ENCODE data around the gene IGFN1. TPM values are rescaled to one million over a fixed set of nuclear protein-coding genes. Genes with fewer than 3 reads are reported as not detected.

IGFN1 gene
- total RNA-seq, 1 donor from 2014 or later = 1.7 TPM

DNA sequence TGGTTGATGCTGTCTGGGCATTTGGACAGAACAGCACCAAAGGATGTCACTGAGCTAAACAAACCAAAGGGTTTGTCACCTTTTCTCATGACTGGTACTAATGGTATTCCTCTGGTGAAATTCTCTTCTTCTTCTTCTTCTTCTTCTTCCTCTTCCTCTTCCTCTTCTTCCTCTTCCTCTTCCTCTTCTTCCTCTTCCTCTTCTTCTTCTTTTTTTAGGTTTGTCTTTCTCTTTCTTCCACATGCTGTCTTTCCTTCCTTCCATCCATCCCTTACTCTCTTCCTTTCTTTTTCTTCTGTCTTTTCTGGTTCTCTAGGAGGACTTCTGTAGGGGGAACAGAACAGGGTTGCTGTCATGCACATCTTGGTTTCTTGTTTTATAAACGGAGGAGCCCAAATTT lies 9.3 kb upstream of the IGFN1 start:
- ATAC-seq = no peak
- intact Hi-C loops (cut with DNase I) = no loop called here
- DNase-seq (ENCODE audit: low spot score) = no peak

DNA sequence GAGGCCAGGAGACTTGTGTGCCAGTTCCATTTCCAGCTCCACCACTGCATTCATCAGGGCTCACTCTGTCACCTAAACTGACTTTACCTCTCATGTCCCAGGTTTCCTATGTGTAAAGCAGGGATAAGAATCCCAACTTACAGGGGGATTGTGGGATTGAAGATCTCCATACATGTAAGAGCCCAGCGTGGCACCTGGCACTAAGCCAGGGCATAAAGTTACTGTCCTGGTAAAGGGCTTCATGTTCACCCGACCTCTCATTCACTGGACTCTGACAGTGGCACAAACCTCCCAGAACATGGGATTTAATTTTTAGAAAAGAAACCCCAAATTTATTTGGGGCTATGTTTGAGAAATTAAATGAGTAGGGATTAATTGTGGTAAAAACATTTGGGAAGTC lies 8.9 kb upstream of the IGFN1 start:
- intact Hi-C loops (cut with DNase I) = no loop called here
- ATAC-seq = no peak
- DNase-seq (ENCODE audit: low spot score) = no peak

DNA sequence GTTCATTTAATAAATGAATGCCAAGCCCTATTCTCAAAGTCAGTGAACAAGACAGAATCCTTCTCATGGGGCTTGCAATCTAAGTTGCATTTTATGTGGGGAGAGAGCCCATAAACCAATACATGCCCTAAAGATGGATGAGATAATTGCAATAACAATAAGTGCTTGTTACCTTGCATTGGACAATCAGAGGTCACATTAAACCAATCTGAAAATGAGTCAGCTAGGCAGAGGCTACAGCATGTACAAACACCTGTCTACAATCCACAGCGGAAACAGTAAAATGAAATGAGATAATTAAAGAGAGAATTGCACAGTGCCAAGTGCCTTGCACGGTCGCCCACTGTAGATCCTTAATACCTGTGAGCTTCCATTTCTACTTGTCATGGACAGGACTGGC lies 7.4 kb upstream of the IGFN1 start:
- intact Hi-C loops (cut with DNase I) = no loop called here
- no peak for ATAC-seq
- no peak for DNase-seq (ENCODE audit: low spot score)

DNA sequence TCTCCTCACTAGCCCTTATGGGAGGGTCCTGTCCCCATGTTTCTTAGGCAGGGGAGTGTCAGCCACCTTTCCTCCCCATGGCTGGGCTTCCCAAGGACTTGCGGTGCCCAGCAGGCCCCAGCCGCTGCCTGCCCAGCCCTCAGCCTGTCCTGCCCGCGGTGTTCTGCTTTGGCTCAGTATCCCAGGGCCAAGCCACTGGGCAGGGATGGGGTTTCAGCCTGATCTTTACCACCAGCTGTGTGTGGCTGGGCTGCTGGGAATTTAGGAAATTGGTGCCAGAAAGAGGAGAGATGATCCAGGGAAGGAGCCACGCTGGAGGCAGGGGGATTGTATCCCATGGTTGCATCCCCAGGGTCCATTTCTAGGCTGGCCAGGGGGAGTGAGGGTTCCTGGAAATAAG lies 6.9 kb upstream of the IGFN1 start:
- no peak for DNase-seq (ENCODE audit: low spot score)
- intact Hi-C loops (cut with DNase I) = no loop called here
- ATAC-seq = no peak

DNA sequence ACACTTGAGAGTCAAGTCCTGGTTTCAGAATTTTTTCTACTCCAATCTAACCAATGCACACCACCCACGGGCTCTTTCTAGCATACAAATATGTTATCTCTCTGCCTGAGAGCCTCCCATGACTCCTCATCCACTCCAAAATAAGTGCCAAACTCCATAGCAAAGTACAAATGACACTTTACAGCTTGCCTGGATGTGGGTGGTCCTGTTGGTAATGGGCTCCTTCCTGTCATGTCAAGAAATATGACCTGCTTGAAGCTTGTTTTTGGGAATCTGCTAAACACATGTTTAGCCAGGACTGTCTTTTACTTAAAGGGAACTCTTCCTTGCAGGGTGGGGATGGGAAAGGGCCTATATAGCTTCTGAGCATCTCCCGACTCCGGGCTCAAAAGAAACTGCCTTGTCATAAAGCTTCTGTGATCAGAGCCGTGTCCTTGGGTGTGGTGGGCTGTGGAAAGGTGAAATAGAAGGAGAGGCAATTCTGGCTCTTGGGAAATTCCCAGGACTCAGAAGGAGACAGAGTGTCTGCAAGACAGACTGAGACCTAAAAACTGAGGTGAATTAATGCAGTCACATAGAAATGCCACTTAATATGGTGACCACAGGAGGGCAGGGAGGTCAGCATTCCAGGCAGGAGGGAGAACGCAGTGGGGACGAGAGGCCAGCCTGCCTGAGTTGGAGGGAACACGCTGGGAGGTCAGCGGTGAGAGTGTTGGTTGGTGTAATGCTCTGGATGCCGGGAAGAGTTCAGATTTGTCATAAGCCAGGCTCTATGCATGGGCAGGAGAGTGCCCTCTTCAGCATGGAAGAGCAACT lies 6.1 kb upstream of the IGFN1 start:
- no peak for DNase-seq (ENCODE audit: low spot score)
- intact Hi-C loops (cut with DNase I) = no loop called here
- peak; percentile 79 for ATAC-seq

DNA sequence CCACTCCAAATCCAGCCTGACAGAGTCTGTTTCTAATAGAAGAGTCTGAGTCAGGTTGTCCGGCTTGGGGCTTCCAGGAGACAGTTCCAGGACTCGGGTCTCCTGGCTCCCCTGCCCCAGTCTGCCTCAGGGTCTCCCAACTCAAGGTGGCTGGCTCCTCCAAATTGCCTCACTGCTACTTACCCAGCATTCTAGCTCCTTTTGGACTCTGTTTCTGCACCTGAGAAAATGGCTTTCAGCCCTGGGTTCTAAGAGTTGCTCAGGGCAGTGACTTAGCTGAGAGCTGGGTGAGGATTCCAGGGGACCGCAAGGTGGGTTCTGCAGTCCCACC lies 5.5 kb upstream of the IGFN1 start:
- DNase-seq (ENCODE audit: low spot score) (no peak), ATAC-seq (no peak)

DNA sequence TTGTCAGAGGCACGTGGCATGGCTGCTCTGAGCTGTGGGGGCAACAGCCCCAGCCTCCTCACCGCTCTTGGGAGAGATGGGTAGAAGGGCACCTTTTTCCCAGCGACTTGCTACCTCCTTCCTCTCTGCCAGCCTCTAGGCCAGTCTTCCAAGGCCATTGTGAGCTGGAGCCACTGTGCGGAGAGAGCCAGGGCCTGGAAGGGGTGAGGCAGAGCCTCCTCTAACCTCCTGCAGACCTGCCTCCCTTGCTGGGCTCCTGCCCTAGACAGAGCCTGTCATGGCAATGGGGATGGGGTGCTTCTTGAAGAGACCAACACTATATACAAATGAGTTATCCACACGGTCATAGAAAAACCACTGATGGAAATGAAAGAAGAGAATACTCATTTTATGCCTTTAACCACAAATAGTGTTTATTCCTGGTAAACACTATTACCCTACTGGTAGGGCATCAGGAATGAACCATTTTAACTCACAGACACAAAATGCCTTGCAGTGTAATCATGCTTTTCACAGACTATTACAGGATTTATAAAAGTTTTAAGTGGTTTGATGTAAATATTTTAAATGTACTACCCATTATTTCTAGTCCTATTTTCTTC lies 5.0 kb upstream of the IGFN1 start:
- no peak for ATAC-seq
- intact Hi-C loops (cut with DNase I) = no loop called here
- DNase-seq (ENCODE audit: low spot score) = peak; percentile 30

More for the DNA sequence above, 5.5 kb upstream of the IGFN1 start:
- intact Hi-C loops (cut with DNase I) = no loop called here

DNA sequence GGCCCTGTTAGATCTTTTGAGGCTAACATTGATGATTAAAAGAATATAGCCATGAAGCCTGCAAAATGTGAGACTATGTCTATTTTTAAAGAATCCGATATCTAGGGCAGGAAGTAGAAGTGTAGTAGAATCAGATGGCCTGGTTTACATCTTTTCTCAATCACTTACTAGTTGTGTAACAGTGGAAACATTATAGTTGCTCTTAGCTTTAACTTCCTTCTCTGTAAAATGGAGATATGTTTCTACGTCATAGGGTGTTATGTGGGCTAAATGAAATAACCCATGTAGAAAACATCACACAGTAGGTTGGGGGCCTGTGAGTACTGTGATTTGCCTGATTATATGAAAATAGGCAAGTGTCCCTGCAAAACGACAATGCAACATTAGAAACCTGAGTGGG lies 4.4 kb upstream of the IGFN1 start:
- ATAC-seq = no peak
- intact Hi-C loops (cut with DNase I) = no loop called here
- no peak for DNase-seq (ENCODE audit: low spot score)

DNA sequence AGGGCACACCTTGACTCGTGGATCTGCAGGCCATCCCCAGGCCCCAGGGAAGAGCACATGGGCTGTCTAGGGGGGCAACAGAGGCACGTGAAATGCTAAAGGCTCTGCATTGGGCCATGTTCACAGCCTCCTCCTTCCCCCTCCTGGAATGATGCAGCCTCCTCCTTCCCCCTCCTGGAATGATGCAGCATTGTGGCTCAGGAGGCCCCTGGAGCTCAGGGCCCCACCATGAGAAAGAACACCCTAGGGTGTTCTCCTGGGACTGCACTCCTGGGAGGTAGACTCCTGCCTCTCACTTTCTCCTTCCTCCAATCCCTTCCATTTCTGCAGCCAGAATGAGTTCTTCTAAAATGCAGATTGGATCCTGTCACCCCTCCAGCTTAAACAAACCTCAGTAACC lies 1.5 kb upstream of the IGFN1 start:
- ATAC-seq (no peak), DNase-seq (ENCODE audit: low spot score) (no peak)

DNA sequence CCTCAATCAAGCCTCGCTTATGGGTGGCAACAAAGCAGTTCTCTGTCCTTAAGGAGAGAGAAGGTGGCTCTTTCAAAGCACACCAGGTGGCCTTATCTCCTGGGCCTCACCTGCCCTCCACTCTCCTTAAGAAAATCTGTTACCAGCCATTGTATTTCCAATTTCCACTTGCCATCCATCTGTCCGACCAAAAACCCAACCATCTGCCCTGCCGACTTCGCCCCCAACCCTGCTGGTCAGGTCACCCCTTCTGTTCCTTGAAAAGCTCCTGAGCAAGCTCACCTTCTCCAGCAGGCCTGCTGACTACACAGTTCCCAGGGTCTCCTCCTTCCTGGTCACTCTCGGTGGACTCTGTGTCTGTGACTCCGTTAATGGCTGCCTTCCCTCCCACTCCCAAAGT lies 619 bp upstream of the IGFN1 start:
- intact Hi-C loops (cut with DNase I) = no loop called here
- no peak for DNase-seq (ENCODE audit: low spot score)
- no peak for ATAC-seq

More for the DNA sequence above, 1.5 kb upstream of the IGFN1 start:
- intact Hi-C loops (cut with DNase I) = no loop called here

DNA sequence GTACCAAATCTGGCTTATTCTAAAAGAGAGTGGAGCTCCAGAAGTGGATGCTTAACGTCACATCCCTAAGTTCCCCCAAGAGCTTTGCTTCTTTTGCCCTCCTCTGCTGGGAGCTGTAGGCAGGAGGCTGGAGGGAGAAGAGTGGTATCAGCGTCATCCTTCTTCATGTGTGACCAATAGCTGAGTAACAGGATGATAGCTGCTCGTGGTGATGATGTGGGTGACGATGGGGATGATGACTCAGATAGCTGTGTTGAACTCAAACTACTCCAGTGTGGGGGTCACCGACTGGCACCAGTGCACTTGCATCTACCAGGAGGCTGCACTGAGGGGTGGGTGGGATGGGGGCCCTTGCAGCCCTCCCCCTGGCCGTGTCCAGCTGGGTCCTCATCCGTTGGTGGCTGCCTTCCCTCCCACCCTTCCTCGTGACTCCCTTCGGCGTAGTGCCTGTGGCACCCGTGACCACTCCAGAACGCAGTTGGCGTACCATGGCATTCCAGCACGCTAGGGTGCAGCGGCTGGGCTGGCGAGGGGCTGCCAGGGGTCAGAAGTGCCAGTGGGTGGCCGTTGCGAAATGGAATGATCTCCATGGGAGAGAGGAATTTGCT lies 1.1 kb downstream of the IGFN1 start:
- intact Hi-C loops (cut with DNase I) = no loop called here
- no peak for ATAC-seq
- DNase-seq (ENCODE audit: low spot score) = no peak

DNA sequence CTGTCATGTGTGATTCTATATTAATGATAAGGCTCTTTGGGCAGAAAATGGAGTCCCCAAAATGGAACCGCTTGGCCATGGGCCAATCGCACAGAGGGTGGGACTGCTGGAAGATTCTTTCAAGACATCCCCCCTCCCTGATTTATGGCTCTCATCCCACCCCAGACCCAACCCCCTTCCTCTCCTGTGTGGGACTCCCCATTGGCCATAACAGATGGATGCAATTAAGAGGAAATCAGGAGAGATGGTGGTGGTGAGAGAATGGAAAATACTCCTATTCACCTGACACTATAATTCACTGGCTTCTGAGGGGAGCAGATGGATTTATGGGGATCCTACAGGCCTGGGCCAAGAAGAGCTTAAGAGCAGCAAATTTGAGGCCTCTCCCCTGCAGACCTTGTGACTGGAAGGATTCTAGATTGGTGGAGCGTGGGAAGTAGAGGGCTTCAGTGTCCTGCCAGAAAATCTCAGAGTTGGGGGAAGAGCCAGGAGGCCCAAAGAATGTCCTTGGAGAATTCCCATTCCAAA lies 1.7 kb downstream of the IGFN1 start:
- intact Hi-C loops (cut with DNase I) = no loop called here

DNA sequence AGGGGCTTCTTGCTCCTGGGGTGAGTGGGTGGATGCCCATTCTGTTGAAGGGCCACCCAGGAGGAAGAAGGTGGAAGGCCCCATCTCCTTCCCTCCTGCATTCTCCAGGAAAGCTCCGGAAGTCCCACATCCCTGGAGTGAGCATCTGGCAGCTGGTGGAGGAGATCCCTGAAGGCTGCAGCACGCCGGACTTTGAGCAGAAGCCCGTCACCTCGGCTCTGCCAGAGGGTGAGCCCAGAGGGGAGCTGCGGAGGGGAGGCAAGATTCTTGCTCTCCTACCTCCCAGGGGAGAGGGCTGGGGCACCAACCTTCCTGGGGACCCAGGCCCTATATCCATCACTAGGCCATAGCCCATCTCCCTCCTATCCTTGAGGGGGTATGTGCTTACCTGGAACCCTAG lies 3.4 kb downstream of the IGFN1 start:
- no peak for DNase-seq (ENCODE audit: low spot score)
- no peak for ATAC-seq
- intact Hi-C loops (cut with DNase I) = no loop called here

More for the DNA sequence above, 1.7 kb downstream of the IGFN1 start:
- DNase-seq (ENCODE audit: low spot score) = no peak
- ATAC-seq = peak; percentile 39

DNA sequence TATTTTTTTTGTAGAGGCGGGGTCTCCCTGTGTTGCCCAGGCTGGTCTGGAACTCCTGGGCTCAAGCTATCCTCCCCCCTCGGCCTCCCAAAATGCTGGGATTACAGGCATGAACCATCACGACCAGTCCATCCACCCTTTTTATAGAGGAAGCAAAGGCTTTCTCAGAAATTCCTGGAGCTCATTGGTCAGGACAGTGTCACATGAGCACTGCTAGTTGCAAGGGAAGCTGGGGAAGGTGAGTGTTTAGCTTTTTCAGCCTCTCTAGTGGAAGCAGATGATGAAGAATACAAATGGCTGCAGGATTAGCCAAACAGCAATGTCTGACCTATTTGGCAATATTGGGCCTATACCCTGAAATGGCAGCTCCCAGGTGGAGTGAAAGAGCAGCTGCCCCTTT lies 8.0 kb downstream of the IGFN1 start:
- DNase-seq (ENCODE audit: low spot score) = no peak
- no peak for ATAC-seq
- intact Hi-C loops (cut with DNase I) = no loop called here

DNA sequence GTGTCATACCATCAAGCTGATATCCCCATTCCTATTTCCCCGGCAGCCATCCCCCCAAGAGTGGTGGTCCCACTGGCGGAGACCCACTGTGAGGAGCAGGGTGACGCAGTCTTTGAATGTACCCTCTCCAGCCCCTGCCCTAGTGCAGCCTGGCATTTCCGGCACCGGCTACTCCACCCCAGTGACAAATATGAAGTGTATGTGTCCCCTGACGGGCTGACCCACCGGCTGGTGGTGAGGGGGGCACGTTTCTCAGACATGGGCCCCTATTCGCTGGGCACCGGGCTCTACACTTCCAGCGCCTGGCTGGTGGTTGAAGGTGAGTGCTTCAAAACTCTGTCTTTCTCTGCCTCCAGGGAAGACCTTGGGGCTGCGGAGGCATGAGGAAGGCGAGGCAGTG lies 14.4 kb downstream of the IGFN1 start:
- ATAC-seq (no peak), DNase-seq (ENCODE audit: low spot score) (no peak)
- intact Hi-C loops (cut with DNase I) = no loop called here

DNA sequence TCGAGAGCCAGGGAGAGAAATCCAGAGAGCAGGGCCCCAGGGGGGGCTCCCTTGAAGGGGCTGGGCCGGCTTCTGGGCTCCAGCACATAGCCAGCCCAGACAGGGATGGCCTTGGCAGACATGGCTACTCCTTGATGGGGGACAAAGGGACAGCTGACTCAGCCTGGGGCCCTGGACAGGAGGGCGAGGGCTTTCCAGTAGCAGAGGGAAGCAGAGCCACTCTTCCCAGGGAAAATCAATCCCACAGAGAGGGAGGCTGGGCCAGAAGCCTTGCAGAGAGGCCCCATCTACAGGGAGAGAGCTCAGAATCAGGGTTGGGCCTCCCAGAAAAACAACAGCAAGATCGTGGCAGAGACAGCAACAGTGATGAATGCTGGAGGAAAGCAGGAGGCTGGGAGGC lies 15.6 kb downstream of the IGFN1 start:
- no peak for ATAC-seq
- intact Hi-C loops (cut with DNase I) = no loop called here
- no peak for DNase-seq (ENCODE audit: low spot score)

DNA sequence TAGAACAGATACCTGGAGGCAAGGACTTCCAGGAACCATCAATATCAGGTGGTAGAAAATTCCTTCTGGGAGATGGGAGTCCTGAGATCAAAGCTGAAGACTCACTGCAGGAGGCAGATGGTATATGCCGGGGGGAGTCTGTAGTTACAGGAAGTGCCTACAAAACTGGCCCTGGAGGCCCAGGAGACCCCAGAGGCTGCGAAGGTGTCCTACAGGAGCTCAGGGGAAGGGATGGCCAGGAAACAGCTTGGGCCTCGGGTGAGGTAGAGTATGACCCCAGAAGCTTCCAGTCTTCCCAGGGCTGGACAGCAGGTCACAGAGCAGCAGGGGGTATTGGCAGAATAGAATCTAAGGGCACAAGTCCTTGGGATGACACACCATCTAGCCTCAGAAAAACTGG lies 16.4 kb downstream of the IGFN1 start:
- intact Hi-C loops (cut with DNase I) = no loop called here
- no peak for ATAC-seq
- no peak for DNase-seq (ENCODE audit: low spot score)

DNA sequence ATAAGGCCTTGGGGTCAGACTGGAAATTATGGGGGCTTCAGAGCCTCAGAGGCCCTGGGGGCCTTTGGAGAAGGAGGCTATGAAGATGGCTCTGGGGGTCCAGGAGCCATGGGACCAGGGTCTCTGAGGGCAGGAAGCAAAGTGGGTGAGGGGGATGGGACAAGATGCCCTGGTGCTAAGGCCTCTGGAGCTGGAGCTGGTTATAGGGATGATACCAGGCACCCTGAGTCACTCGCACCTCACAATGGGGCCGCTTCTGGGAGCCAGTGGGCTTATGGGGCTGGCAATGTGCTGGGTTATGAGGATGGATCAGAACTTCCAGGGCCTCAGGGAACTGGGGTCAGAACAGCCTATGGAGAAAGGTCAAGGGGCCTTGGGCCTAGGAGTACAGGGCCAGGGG lies 17.6 kb downstream of the IGFN1 start:
- ATAC-seq = no peak
- intact Hi-C loops (cut with DNase I) = no loop called here
- no peak for DNase-seq (ENCODE audit: low spot score)

DNA sequence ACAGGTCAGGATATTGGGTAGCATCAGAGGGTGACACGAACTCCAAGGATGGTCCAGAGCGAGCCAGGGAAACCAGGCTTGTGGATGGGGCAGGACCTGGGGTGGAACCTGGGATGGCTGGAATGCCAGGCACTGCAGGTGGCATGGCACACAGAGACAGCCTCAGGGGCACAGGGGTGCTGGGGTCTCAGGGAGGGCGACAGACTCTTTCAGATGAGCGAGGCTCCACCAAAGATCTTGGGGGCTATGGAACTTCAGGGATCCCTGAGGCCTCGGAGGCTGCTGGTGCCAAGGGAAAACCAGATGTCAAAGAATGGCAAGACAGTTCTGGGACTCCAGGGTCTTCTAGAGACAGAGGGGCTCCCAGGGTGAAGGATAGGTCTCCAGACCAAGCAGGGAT lies 21.4 kb downstream of the IGFN1 start:
- intact Hi-C loops (cut with DNase I) = no loop called here
- DNase-seq (ENCODE audit: low spot score) (peak; percentile 17), ATAC-seq (peak; percentile 33)

DNA sequence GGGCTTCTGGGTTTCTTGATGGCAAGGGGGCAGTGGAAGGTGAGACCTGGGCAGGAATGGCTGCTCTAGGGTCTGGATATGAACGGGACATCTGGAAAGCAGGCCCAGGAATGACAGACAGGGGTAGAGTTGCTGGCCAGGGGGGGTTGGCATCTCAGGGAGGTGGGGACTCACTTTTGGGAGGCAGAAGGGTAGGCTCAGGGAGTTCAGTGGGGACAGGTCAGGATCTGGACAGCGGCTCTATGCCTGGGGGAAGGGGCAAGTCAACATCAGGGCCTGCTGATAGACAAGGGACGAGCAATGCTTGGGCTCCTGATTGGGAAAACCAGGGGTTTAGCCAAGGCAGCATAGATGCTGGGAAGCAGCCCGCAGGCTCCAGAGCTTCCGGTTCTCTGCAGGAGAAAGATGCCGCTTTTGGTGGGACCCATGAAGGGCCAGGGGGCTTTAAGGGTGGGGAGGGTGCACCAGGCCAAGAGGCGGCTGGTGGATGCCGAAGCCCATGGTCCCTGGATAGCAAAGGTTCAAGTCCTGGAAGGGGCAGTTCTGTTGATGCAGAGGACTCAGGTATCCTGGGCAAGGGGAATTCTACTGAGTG lies 21.9 kb downstream of the IGFN1 start:
- intact Hi-C loops (cut with DNase I) = no loop called here
- ATAC-seq (no peak), DNase-seq (ENCODE audit: low spot score) (peak; percentile 31)

Data from sciatic nerve (tissue), 2 donors.